Activated CD4-positive, alpha-beta T cell treated with anti-CD3 and anti-CD28 coated beads for 4 hours (primary cell): ENCODE results near the gene ACOT7.
"Not testable (repeated sequence)": the region's sequence is repeated elsewhere in the genome, so short reads cannot be mapped to it uniquely, and the experiment has no call there.

Experiments
- DNase-seq, 2 donors: peaks; one replicate each; pipeline ENCODE4 v3.0.0-alpha.2; 2020

ACOT7 gene

DNA sequence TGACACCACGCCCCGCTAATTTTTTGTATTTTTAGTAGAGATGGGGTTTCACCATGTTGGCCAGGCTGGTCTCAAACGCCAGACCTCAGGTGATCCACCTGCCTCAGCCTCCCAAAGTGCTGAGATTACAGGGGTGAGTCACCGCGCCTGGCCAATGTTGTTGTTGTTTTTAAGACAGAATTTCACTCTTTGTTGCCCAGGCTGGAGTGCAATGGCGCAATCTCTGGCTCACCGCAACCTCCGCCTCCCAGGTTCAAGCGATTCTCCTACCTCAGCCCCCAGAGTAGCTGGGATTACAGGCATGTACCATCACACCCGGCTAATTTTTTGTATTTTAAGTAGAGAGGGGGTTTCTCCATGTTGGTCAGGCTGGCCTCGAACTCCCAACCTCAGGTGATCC is 173.9 kb downstream of the ACOT7 start:
- DNase-seq = not testable (repeated sequence)

DNA sequence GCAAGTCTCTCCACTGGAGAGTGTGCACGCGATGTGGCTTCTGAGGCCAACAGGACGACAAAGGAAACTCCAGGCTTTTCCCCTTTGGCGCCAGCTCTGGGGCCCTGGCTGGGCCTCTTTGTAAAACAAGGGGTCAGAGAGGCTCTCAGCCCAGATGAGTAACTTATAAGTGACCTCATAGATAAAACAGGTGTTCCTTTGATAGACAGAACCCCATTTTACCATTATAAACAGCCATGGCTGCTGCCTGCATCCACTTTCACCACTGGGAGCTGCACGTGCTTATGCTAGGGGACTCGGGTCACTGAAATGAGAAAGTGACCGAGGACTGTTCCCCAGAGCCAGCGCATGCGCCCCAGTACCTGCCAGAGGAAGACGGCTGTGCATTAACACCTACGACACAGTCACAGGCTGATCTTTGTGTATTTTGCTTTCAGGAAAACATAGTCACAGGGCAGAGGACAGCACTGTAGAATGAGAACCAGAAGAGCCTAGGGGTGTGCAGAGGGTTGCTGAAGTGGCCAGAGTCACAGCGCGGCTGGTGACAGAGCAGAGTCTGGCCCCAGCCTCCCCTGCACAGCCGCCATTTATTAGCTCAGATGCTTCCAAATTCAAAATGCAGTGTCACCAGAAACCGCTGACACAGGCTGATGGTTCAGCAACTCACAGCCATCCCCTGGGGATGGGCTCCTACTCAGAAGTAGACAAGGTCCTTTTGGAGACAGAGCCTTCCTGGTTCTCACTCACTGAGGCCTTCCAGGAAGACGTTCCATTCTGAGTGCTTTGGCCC is 175.0 kb downstream of the ACOT7 start:
- no peak for DNase-seq
